HepG2 (cell line): ENCODE data around the gene RHBDD1. TPM values are rescaled to one million over a fixed set of nuclear protein-coding genes. Genes with fewer than 3 reads are reported as not detected.

ENCODE experiments used
- ATF7 ChIP-seq, 2 experiments: fragments of 450-650 bp in 1 of 2; sonication (generic) in 1 of 2; formaldehyde crosslinking in 1 of 2; IDR thresholded peaks; 2 replicates each; pipeline versions ENCODE4 v1.4.0 to v1.6.1; 2016 to 2020; ENCODE audit warnings: antibody characterized with exemption in 1 of 2, mild to moderate bottlenecking in 1 of 2, missing genetic modification reagents in 1 of 2
- CBFB ChIP-seq: sonication (generic); formaldehyde crosslinking; IDR thresholded peaks from 2 replicates; pipeline ENCODE4 v1.4.0; 2020; ENCODE audit warnings: missing genetic modification reagents
- MXD4 ChIP-seq: IDR thresholded peaks from 2 replicates; pipeline ENCODE4 v1.6.1; 2016; ENCODE audit warnings: mild to moderate bottlenecking, missing biosample characterization, missing genetic modification reagents
- PPARG ChIP-seq: conservative IDR thresholded peaks from 2 replicates; pipeline ENCODE4 v1.6.1; 2016; ENCODE audit warnings: missing biosample characterization, missing genetic modification reagents
- ZIK1 ChIP-seq: sonication (generic); formaldehyde crosslinking; IDR thresholded peaks from 2 replicates; pipeline ENCODE4 v1.5.0; 2020; ENCODE audit warnings: mild to moderate bottlenecking, low read depth, missing genetic modification reagents, borderline replicate concordance
- polyA plus RNA-seq, 8 experiments: library from polyadenylated mRNA; depleted of rRNA in 3 of 8; stranded (reverse) in 7 of 8; unstranded in 1 of 8; fragments of >200 nt; fragmentation: Illumina TruSeq in 4 of 8; extraction: Trizol in 4 of 8; gene quantifications; 2 replicates each; pipeline versions ENCODE4 v1.2.1 to v1.2.3, GENCODE V29; 2011 to 2016; ENCODE audit warnings: low read depth in 4 of 8, missing spikeins in 1 of 8, mixed read lengths in 1 of 8; ENCODE audit not compliant: insufficient read depth in 1 of 8
- total RNA-seq, 5 experiments: library from RNA; depleted of rRNA; stranded (reverse); fragments of >200 nt; fragmentation: Illumina TruSeq; extraction: Trizol; gene quantifications; 2 replicates each; pipeline ENCODE4 v1.2.3, GENCODE V29; 2016; ENCODE audit warnings: low read depth in 1 of 5
- TF ChIP-seq, protein P1 (sequence below): sonication (generic); formaldehyde crosslinking; IDR thresholded peaks from 2 replicates; pipeline ENCODE4 v1.8.0; 2022; ENCODE audit warnings: mild to moderate bottlenecking, missing genetic modification reagents, moderate library complexity
- TF ChIP-seq, protein P2 (sequence below): sonication (generic); formaldehyde crosslinking; IDR thresholded peaks from 2 replicates; pipeline ENCODE4 v1.5.0; 2020; ENCODE audit warnings: mild to moderate bottlenecking, missing genetic modification reagents, borderline replicate concordance
- TF ChIP-seq, protein P3 (sequence below): sonication (generic); formaldehyde crosslinking; IDR thresholded peaks from 2 replicates; pipeline ENCODE4 v1.5.1; 2020; ENCODE audit warnings: missing genetic modification reagents, mild to moderate bottlenecking, borderline replicate concordance
- TF ChIP-seq, protein P4 (sequence below): IDR thresholded peaks from 2 replicates; pipeline ENCODE4 v1.6.1; 2016; ENCODE audit warnings: low read depth, borderline replicate concordance

The RHBDD1 gene
- total and polyA plus RNA-seq, 2 of the 13 experiments (the other 11 are each of a cell fraction or from before 2014, with no cell fraction given), result 8.2 to 9.5 TPM

DNA sequence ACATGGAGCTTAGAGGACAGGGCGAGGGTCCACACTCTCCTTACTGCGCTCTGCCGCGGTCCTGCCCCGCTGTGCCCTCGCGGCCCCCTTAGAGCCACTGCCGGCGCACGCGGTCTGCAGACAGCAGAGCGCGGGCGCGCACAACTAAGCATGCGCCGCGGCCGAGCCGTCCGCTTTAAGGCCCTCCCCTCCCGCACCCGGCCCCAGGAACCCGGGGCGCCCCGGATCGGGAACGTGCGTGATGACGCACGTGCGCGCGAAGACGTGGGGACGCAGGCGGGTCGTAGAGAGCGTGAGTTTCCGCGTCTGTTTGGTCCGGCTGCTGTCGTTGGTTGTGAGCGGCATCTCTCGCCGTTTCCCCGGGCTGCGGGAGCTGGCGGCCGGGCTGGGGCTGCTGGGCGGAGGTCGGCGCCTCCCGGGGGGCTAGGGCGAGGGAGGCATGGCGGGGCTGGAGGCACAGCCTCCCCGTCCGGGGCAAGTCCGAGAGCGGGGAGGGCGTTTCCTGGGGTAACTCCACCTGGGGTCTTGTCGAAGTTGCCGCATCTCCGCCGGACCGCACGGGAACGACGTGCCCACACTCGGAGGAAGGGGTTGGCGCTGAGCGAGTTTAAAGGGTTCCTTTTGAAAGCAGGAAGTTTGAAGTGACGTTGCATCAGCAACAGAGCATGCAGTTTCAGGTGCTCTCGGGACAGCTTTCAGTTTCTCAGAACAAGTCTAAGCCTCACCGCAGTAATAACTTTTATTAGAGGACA lies at the start of gene RHBDD1 (continued):
- TF ChIP-seq, protein P1, sequence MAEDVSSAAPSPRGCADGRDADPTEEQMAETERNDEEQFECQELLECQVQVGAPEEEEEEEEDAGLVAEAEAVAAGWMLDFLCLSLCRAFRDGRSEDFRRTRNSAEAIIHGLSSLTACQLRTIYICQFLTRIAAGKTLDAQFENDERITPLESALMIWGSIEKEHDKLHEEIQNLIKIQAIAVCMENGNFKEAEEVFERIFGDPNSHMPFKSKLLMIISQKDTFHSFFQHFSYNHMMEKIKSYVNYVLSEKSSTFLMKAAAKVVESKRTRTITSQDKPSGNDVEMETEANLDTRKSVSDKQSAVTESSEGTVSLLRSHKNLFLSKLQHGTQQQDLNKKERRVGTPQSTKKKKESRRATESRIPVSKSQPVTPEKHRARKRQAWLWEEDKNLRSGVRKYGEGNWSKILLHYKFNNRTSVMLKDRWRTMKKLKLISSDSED, result no peak
- TF ChIP-seq, protein P2, sequence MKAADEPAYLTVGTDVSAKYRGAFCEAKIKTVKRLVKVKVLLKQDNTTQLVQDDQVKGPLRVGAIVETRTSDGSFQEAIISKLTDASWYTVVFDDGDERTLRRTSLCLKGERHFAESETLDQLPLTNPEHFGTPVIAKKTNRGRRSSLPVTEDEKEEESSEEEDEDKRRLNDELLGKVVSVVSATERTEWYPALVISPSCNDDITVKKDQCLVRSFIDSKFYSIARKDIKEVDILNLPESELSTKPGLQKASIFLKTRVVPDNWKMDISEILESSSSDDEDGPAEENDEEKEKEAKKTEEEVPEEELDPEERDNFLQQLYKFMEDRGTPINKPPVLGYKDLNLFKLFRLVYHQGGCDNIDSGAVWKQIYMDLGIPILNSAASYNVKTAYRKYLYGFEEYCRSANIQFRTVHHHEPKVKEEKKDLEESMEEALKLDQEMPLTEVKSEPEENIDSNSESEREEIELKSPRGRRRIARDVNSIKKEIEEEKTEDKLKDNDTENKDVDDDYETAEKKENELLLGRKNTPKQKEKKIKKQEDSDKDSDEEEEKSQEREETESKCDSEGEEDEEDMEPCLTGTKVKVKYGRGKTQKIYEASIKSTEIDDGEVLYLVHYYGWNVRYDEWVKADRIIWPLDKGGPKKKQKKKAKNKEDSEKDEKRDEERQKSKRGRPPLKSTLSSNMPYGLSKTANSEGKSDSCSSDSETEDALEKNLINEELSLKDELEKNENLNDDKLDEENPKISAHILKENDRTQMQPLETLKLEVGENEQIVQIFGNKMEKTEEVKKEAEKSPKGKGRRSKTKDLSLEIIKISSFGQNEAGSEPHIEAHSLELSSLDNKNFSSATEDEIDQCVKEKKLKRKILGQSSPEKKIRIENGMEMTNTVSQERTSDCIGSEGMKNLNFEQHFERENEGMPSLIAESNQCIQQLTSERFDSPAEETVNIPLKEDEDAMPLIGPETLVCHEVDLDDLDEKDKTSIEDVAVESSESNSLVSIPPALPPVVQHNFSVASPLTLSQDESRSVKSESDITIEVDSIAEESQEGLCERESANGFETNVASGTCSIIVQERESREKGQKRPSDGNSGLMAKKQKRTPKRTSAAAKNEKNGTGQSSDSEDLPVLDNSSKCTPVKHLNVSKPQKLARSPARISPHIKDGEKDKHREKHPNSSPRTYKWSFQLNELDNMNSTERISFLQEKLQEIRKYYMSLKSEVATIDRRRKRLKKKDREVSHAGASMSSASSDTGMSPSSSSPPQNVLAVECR (CRISPR knock-in tag), result peak; percentile 80
- TF ChIP-seq ZIK1 (CRISPR knock-in tag), result no peak; the same call in 1 of the 2 replicates
- peak; percentile 63; the same call in 1 of the 2 replicates for TF ChIP-seq MXD4
- TF ChIP-seq PPARG, result no peak
- TF ChIP-seq, protein P3, sequence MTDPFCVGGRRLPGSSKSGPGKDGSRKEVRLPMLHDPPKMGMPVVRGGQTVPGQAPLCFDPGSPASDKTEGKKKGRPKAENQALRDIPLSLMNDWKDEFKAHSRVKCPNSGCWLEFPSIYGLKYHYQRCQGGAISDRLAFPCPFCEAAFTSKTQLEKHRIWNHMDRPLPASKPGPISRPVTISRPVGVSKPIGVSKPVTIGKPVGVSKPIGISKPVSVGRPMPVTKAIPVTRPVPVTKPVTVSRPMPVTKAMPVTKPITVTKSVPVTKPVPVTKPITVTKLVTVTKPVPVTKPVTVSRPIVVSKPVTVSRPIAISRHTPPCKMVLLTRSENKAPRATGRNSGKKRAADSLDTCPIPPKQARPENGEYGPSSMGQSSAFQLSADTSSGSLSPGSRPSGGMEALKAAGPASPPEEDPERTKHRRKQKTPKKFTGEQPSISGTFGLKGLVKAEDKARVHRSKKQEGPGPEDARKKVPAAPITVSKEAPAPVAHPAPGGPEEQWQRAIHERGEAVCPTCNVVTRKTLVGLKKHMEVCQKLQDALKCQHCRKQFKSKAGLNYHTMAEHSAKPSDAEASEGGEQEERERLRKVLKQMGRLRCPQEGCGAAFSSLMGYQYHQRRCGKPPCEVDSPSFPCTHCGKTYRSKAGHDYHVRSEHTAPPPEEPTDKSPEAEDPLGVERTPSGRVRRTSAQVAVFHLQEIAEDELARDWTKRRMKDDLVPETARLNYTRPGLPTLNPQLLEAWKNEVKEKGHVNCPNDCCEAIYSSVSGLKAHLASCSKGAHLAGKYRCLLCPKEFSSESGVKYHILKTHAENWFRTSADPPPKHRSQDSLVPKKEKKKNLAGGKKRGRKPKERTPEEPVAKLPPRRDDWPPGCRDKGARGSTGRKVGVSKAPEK (CRISPR knock-in tag), result 0 out of 2 replicates have a peak, but pooled peaks have one; percentile 23
- TF ChIP-seq ATF7 (IDR thresholded peaks at IDR 0.05), result no peak
- TF ChIP-seq ATF7 (CRISPR knock-in tag; IDR thresholded peaks at IDR 0.05), result peak; percentile 75
- peak; percentile 85 for TF ChIP-seq CBFB (CRISPR knock-in tag)
- TF ChIP-seq, protein P4, sequence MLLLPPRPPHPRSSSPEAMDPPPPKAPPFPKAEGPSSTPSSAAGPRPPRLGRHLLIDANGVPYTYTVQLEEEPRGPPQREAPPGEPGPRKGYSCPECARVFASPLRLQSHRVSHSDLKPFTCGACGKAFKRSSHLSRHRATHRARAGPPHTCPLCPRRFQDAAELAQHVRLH (CRISPR knock-in tag), result no peak
